SK-N-MC (cell line): Measurements from ENCODE around the gene SLC5A1.

Experiments used
- DNase-seq: peaks from one replicate; pipeline ENCODE4 v3.0.0-alpha.2; 2011; ENCODE audit warnings: low read depth, low spot score
- H3K27ac ChIP-seq: fragments of 200-600 bp; sonication (generic); 2 replicates; pipeline ENCODE4 v1.5.1; 2016; ENCODE audit warnings: mixed run types
- H3K36me3 ChIP-seq: fragments of 200-600 bp; sonication (generic); 2 replicates; pipeline ENCODE4 v1.6.1; 2017; ENCODE audit warnings: antibody characterized with exemption, low read length, mixed read lengths; ENCODE audit not compliant: insufficient read depth
- H3K4me3 ChIP-seq: fragments of 200-600 bp; sonication (generic); 2 replicates; pipeline ENCODE4 v1.5.1; 2016
- H3K9ac ChIP-seq: fragments of 200-600 bp; sonication (generic); 2 replicates; pipeline ENCODE4 v1.8.0; 2017; ENCODE audit warnings: mixed run types, mixed read lengths; ENCODE audit not compliant: insufficient read length
- H3K9me3 ChIP-seq: fragments of 200-600 bp; sonication (generic); 2 replicates; pipeline ENCODE4 v1.6.1; 2017; ENCODE audit warnings: low read depth, mild to moderate bottlenecking, antibody characterized with exemption, low read length, moderate library complexity, mixed read lengths
- EZH2 ChIP-seq: fragments of 200-600 bp; sonication (generic); IDR thresholded peaks from one replicate; pipeline ENCODE4 v1.6.1; 2017; ENCODE audit warnings: antibody characterized with exemption
- FOXP2 ChIP-seq: optimal IDR thresholded peaks from 2 replicates; pipeline ENCODE3; 2011; ENCODE audit warnings: mild to moderate bottlenecking, moderate library complexity; ENCODE audit not compliant: insufficient read depth; ENCODE audit errors: extremely low read length, control extremely low read depth
- POLR2AphosphoS5 ChIP-seq: IDR thresholded peaks from 2 replicates; pipeline ENCODE4 v1.6.1; 2012; ENCODE audit warnings: mild to moderate bottlenecking, low read depth, low read length, borderline replicate concordance

The SLC5A1 gene

DNA sequence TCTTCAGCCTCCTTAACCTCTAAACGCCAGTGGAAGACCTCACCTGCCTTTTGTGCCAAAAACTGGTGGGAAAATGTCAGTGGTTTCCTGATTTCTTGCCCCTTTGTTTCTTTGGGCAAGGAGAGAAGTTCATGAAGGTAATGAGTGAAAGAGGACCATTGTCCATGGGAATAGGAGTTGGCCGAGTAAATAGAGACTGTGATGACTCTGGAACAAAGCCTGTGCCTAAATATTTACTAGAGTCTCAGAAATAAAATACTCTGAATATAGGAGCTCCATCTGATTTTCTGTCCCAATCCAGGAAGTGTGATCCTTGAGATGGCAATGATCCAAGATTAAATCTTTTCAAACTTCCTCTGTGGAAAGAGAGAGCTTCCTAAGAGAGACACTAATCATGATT, 12.0 kb downstream of the SLC5A1 start:
- Histone ChIP-seq H3K27ac (no peak overlapping the region), H3K9me3 (no peaks in the 10 kb centered on the region), H3K4me3 (no peak overlapping the region), H3K36me3 (no peaks in the 10 kb centered on the region), H3K9ac (no peak overlapping the region)
- TF ChIP-seq EZH2 (no peak), POLR2AphosphoS5 (no peak), FOXP2 (no peak)
- DNase-seq, result no peak

DNA sequence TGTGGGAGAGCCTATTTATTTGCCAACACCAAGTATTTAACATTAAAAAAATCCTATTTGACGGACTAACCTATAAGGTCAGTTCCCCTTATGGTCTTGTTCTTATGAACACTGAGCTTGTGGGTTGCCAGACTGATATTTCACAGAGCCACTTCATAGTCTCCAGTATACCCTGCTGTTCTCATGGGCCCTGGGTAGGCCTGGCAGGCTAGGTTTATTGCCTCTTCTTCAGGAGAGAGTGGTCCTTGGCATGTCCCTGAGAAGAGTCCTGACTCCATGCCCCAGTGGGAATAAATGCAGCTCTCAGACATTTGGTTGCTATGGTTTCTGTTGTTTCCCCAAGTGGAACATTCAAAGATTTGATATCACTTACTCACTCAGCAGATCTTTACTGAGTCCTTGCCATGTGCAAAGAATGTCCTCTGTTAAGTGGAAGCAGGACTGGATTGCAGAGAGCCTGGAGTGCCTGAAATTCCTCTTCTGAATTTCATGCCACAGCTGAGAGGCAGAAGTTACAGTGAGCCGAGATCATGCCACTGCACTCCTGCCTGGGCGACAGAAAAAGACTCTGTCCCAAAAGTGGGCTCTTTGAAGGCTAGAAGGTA, 15.7 kb downstream of the SLC5A1 start:
- no peak overlapping the region for H3K4me3 ChIP-seq
- H3K9me3 ChIP-seq, result no peaks in the 10 kb centered on the region
- no peak overlapping the region for H3K27ac ChIP-seq
- no peak overlapping the region for H3K9ac ChIP-seq
- H3K36me3 ChIP-seq, result no peaks in the 10 kb centered on the region
- no peak for DNase-seq
- TF ChIP-seq EZH2 (no peak), FOXP2 (no peak), POLR2AphosphoS5 (no peak)

DNA sequence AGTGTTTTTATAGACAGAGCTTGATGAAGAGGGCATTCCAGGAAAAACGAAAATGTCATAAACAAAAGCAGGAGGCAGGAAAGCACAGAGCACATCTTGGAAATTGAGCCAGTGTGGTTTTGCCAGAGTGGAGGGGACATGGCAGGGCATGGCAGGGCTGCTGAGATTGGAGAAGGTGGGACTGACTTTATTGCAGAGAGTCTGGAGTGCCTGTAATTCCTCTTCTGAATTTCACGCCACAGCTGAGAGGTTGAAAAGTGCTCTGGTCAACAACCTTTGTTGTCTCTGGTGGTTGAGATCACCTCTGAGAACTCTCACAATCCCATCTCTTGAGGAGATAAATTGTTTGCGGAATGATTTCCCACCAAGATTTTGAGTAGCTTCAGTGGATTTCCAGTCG, 16.4 kb downstream of the SLC5A1 start:
- Histone ChIP-seq H3K36me3 (no peaks in the 10 kb centered on the region), H3K9ac (no peak overlapping the region), H3K4me3 (no peak overlapping the region), H3K9me3 (no peaks in the 10 kb centered on the region), H3K27ac (no peak overlapping the region)
- DNase-seq, result no peak
- TF ChIP-seq EZH2, result no peak
- no peak for TF ChIP-seq FOXP2
- no peak for TF ChIP-seq POLR2AphosphoS5

GRCh38 chr22:32063701-32064100, 20.6 kb downstream of the SLC5A1 start:
- no peak for DNase-seq
- no peak for TF ChIP-seq FOXP2
- no peak for TF ChIP-seq POLR2AphosphoS5
- TF ChIP-seq EZH2, result no peak
- Histone ChIP-seq H3K36me3 (no peaks in the 10 kb centered on the region), H3K27ac (no peak overlapping the region), H3K9ac (no peak overlapping the region), H3K9me3 (no peaks in the 10 kb centered on the region), H3K4me3 (no peak overlapping the region)

DNA sequence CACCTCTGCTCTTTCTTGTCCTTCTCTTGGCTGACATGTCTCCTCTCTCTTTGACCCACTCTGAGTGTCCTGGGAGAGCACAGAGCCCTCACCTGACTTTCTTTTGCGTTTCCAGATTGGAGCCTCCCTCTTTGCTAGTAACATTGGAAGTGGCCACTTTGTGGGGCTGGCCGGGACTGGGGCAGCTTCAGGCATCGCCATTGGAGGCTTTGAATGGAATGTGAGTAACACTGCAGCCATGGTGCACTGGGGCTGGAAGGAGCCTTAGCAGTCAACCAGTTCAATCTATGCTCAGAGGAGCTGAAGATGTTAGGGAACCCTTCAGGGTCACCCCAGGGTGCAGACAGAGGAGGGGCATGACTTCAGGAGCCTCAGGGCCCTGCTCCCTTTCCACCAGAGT, 23.8 kb downstream of the SLC5A1 start:
- Histone ChIP-seq H3K4me3 (no peak overlapping the region), H3K9ac (no peak overlapping the region), H3K36me3 (no peaks in the 10 kb centered on the region), H3K9me3 (no peaks in the 10 kb centered on the region), H3K27ac (no peak overlapping the region)
- no peak for DNase-seq
- TF ChIP-seq POLR2AphosphoS5 (no peak), FOXP2 (no peak), EZH2 (no peak)

- DNase-seq, result no peak
- Histone ChIP-seq H3K9ac (no peak overlapping the region), H3K4me3 (no peak overlapping the region), H3K27ac (no peak overlapping the region), H3K36me3 (no peaks in the 10 kb centered on the region), H3K9me3 (no peaks in the 10 kb centered on the region)
- no peak for TF ChIP-seq POLR2AphosphoS5
- no peak for TF ChIP-seq EZH2
- TF ChIP-seq FOXP2, result no peak
These were observed 24.6 kb downstream of the SLC5A1 start for GRCh38 chr22:32067613-32068012.

DNA sequence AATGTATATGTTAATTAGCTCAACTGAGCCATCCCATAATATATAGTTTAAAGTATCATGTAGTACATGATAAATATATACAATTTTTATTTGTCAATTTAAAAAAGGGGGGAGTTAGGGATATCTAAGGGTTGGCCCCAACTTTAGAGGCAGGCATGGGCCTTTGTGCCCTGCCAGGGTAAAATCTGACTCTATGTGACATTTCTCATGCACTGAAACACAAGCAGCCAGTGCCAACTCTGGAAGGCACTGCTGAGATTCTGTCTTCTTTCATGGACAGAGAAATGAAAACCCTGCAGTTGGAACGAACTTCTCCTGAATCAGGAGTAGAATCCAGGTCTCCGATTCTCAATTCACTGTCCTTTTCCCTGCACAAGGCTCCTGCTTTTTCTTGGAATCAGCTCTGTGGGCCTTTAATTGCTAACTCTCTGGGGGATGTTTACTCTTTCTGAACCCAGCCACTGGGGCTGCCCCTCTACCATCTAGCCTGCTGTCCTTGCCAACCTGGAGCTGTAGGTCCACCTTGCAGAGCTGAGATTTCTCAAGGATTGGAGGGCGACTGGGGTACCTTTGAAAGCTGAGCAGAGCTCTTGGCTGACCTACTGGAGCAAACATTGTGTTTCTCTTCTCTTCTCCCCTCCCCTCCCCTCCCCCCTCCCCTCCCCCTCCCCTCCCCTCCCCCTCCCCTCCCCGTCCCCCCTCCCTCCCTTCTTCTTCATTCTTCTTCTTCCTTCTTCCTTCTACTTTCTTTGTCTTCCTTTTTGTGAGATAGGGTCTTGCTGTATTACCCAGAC, 26.7 kb downstream of the SLC5A1 start:
- TF ChIP-seq EZH2 (no peak), FOXP2 (no peak), POLR2AphosphoS5 (no peak)
- no peak for DNase-seq
- H3K27ac ChIP-seq, result no peak overlapping the region

GRCh38 chr22:32073262-32073661, 30.2 kb downstream of the SLC5A1 start:
- Histone ChIP-seq H3K9ac (no peak overlapping the region), H3K4me3 (no peak overlapping the region), H3K27ac (no peak overlapping the region), H3K9me3 (no peaks in the 10 kb centered on the region), H3K36me3 (no peaks in the 10 kb centered on the region)
- no peak for TF ChIP-seq EZH2
- TF ChIP-seq POLR2AphosphoS5, result no peak
- TF ChIP-seq FOXP2, result no peak
- DNase-seq, result no peak

More for the DNA sequence above, 26.7 kb downstream of the SLC5A1 start:
- Histone ChIP-seq H3K36me3 (no peaks in the 10 kb centered on the region), H3K4me3 (no peak overlapping the region), H3K9me3 (no peaks in the 10 kb centered on the region), H3K9ac (no peak overlapping the region)
